ENCODE results near the gene MED12L.

MED12L gene

DNA sequence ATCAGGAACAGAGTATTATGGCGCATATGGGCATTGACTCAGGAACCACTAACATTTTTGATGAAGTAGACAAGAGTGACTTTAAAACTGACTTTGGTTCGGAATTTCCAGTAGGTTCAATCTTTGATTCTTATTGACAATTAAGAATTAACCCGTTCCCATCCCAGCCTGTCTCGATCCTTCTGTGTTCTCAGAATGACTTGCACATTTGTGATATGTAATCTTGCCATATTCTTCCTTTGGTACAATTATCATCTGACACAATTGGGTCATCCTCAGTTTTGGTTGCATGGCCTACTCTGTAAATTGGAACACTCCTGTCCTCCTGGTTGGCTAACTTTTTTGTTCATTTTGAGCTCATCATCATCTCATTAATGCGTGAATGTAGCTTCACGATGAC, 107.1 kb downstream of the MED12L start:
- no peak overlapping the region for H2BK15ac ChIP-seq (replicated peaks; ENCODE audit: low read depth)
- no CpG with 5 or more reads among the region's 6 CpGs for whole genome bisulfite sequencing (ENCODE audit: extremely low coverage, insufficient coverage, low lambda C conversion rate)

DNA sequence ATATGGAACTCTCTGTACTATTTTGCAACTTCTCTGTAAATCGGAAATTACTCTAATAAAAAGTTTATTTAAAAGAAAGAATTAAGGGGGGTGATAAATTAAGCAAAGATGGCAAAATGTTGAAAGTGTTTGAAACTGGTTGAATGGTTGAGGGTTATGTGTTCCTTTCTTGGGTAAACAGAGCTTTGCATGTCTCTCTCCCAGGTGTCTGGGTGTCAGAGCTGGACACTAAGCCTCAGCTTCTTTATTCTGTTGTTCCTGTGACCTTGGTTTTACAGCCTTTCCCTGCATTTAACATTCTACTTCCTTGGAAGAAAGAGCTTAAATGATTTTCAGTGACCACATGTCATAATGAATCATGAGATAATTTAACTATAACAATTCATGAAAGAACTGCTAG, 110.4 kb downstream of the MED12L start:
- Histone ChIP-seq H3K4me1 (ENCODE audit: control insufficient read depth, low read depth, low read length) (no peaks in the 10 kb centered on the region), H2BK120ac (ENCODE audit: low read depth, low read length) (no peak overlapping the region), H3K4ac (ENCODE audit: low read depth, low read length) (no peak overlapping the region), H3K36me3 (ENCODE audit: control insufficient read depth, insufficient read depth, low read length) (no peaks in the 10 kb centered on the region), H3K23ac (ENCODE audit: low read length) (no peak overlapping the region), H4K8ac (ENCODE audit: low read depth, low read length) (no peak overlapping the region), H3K18ac (ENCODE audit: low read length) (no peak overlapping the region), H2AK5ac (ENCODE audit: low read length) (no peak overlapping the region), H4K5ac (ENCODE audit: low read length) (no peak overlapping the region), H3K79me1 (ENCODE audit: low read length) (no peaks in the 10 kb centered on the region), H3K4me3 (ENCODE audit: low read length) (no peak overlapping the region), H3K27ac (ENCODE audit: low read depth, low read length) (no peak overlapping the region), H2BK15ac (replicated peaks; ENCODE audit: low read depth) (no peak overlapping the region), H3K56ac (ENCODE audit: low read length) (no peak overlapping the region), H2BK5ac (ENCODE audit: low read length) (no peak overlapping the region), H3K79me2 (ENCODE audit: control insufficient read depth, insufficient read depth, low read length) (no peaks in the 10 kb centered on the region), H3K4me2 (ENCODE audit: low read length) (no peak overlapping the region), H3K27me3 (ENCODE audit: insufficient read depth, low read length, poor library complexity) (no peaks in the 10 kb centered on the region), H3K9ac (ENCODE audit: low read length) (no peak overlapping the region)
- no peak for DNase-seq
- WGBS (ENCODE audit: extremely low coverage, insufficient coverage, low lambda C conversion rate) = no CpG with 5 or more reads among the region's 1 CpG

More for the DNA sequence above, 107.1 kb downstream of the MED12L start:
- DNase-seq = no peak
- H4K8ac ChIP-seq (ENCODE audit: low read depth, low read length) = no peak overlapping the region
- no peak overlapping the region for H3K9ac ChIP-seq (ENCODE audit: low read length)
- no peaks in the 10 kb centered on the region for H3K79me2 ChIP-seq (ENCODE audit: control insufficient read depth, insufficient read depth, low read length)
- H3K18ac ChIP-seq (ENCODE audit: low read length) = no peak overlapping the region
- H3K56ac ChIP-seq (ENCODE audit: low read length) = no peak overlapping the region
- H3K4me2 ChIP-seq (ENCODE audit: low read length) = no peak overlapping the region
- H3K4me1 ChIP-seq (ENCODE audit: control insufficient read depth, low read depth, low read length) = no peaks in the 10 kb centered on the region
- H2AK5ac ChIP-seq (ENCODE audit: low read length) = no peak overlapping the region
- no peak overlapping the region for H3K4ac ChIP-seq (ENCODE audit: low read depth, low read length)
- no peak overlapping the region for H3K4me3 ChIP-seq (ENCODE audit: low read length)
- no peak overlapping the region for H2BK120ac ChIP-seq (ENCODE audit: low read depth, low read length)
- H3K27ac ChIP-seq (ENCODE audit: low read depth, low read length) = no peak overlapping the region
- H3K23ac ChIP-seq (ENCODE audit: low read length) = no peak overlapping the region
- H2BK5ac ChIP-seq (ENCODE audit: low read length) = no peak overlapping the region
- no peak overlapping the region for H4K5ac ChIP-seq (ENCODE audit: low read length)
- H3K27me3 ChIP-seq (ENCODE audit: insufficient read depth, low read length, poor library complexity) = no peaks in the 10 kb centered on the region
- H3K36me3 ChIP-seq (ENCODE audit: control insufficient read depth, insufficient read depth, low read length) = no peaks in the 10 kb centered on the region
- no peaks in the 10 kb centered on the region for H3K79me1 ChIP-seq (ENCODE audit: low read length)

DNA sequence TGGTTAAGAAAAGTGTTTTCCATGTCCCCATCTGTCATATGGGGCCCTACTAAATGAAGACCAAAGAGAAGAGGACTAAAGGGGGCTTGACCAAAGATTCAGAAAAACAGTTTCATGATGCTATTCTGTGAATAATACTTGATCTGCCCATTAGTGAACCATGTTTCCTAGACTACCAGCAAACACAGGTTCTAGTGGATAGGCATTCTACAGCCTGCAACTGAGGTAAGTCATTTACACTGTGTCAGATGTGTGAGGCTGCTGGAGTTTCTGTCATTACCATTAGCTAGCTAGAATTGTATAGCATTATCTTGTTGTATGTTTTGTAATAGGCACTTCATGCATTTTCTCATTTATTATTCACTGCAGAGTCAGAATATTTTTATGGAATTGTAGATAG, 111.0 kb downstream of the MED12L start:
- no peak for DNase-seq
- H2BK5ac ChIP-seq (ENCODE audit: low read length) = no peak overlapping the region
- H2BK120ac ChIP-seq (ENCODE audit: low read depth, low read length) = no peak overlapping the region
- H3K79me1 ChIP-seq (ENCODE audit: low read length) = no peaks in the 10 kb centered on the region
- H2BK15ac ChIP-seq (replicated peaks; ENCODE audit: low read depth) = no peak overlapping the region
- no peak overlapping the region for H3K23ac ChIP-seq (ENCODE audit: low read length)
- H3K4ac ChIP-seq (ENCODE audit: low read depth, low read length) = no peak overlapping the region
- H4K5ac ChIP-seq (ENCODE audit: low read length) = no peak overlapping the region
- no peaks in the 10 kb centered on the region for H3K27me3 ChIP-seq (ENCODE audit: insufficient read depth, low read length, poor library complexity)
- no peak overlapping the region for H3K56ac ChIP-seq (ENCODE audit: low read length)
- H3K9ac ChIP-seq (ENCODE audit: low read length) = no peak overlapping the region
- H3K18ac ChIP-seq (ENCODE audit: low read length) = no peak overlapping the region
- no peaks in the 10 kb centered on the region for H3K79me2 ChIP-seq (ENCODE audit: control insufficient read depth, insufficient read depth, low read length)
- H3K4me1 ChIP-seq (ENCODE audit: control insufficient read depth, low read depth, low read length) = no peaks in the 10 kb centered on the region
- no peak overlapping the region for H3K4me3 ChIP-seq (ENCODE audit: low read length)
- no peak overlapping the region for H3K4me2 ChIP-seq (ENCODE audit: low read length)
- H2AK5ac ChIP-seq (ENCODE audit: low read length) = no peak overlapping the region
- H3K27ac ChIP-seq (ENCODE audit: low read depth, low read length) = no peak overlapping the region
- no peaks in the 10 kb centered on the region for H3K36me3 ChIP-seq (ENCODE audit: control insufficient read depth, insufficient read depth, low read length)
- no peak overlapping the region for H4K8ac ChIP-seq (ENCODE audit: low read depth, low read length)

DNA sequence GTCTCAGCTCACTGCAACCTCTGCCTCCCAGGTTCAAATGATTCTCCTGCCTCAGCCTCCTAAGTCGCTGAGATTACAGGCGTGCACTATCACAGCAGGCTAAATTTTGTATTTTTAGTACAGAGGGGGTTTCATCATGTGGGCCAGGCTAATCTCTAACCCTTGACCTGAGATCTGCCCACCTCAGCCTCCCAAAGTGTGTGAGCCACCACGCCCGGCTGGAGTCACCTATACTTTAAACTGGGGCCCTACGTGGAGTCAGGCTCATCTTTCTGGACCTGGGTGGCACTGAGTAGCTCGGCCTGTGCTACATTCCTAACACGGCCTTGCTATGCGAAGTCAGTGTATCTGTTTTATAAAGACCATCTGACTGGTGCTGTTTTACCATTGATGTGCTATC, 111.8 kb downstream of the MED12L start:
- Histone ChIP-seq H3K79me2 (ENCODE audit: control insufficient read depth, insufficient read depth, low read length) (no peaks in the 10 kb centered on the region), H3K56ac (ENCODE audit: low read length) (no peak overlapping the region), H3K36me3 (ENCODE audit: control insufficient read depth, insufficient read depth, low read length) (no peaks in the 10 kb centered on the region), H3K4ac (ENCODE audit: low read depth, low read length) (no peak overlapping the region), H3K4me2 (ENCODE audit: low read length) (no peak overlapping the region), H2BK120ac (ENCODE audit: low read depth, low read length) (no peak overlapping the region), H3K23ac (ENCODE audit: low read length) (no peak overlapping the region), H3K4me3 (ENCODE audit: low read length) (no peak overlapping the region), H2BK15ac (replicated peaks; ENCODE audit: low read depth) (no peak overlapping the region), H3K79me1 (ENCODE audit: low read length) (no peaks in the 10 kb centered on the region), H3K18ac (ENCODE audit: low read length) (no peak overlapping the region), H4K5ac (ENCODE audit: low read length) (no peak overlapping the region), H2AK5ac (ENCODE audit: low read length) (no peak overlapping the region), H3K27ac (ENCODE audit: low read depth, low read length) (no peak overlapping the region), H2BK5ac (ENCODE audit: low read length) (no peak overlapping the region), H4K8ac (ENCODE audit: low read depth, low read length) (no peak overlapping the region), H3K4me1 (ENCODE audit: control insufficient read depth, low read depth, low read length) (no peaks in the 10 kb centered on the region), H3K9ac (ENCODE audit: low read length) (no peak overlapping the region), H3K27me3 (ENCODE audit: insufficient read depth, low read length, poor library complexity) (no peaks in the 10 kb centered on the region)
- no peak for DNase-seq
- no CpG with 5 or more reads among the region's 8 CpGs for WGBS (ENCODE audit: extremely low coverage, insufficient coverage, low lambda C conversion rate)

DNA sequence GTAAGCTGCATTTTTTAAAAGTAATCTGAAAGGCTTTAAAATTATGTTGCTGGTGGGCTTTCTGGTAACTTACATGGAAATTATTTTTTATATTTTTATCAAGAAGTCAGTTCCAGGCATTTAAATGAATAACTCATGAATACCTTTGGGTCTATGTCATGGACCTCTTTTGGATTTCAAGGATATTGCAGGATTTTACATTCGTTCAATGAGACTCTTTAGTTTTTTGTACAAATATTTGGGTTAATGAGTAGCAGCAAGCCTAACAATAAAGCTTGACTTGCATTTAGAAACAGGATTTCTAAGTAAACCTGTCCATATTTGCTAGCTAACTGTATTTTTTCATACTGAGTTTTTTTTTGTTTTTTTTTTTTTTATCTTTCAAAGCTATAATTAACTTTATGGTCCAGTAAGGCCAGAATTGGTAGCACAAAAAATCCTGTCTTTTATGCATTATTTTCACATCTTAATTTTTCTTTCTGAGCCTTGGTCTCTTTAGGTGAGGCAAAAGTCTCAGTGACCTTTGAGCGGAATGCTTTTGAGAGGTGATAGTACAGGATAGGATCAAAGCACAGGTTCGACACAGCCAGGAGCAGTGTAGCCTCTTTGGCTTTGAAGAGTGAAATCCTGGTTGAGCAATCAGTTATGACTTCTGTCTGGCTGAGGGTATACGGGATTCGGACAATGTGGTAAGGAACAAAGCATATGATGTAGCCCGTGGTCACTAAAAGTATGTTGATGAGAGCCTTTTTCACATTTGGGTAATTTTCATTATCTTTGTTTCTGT, 112.7 kb downstream of the MED12L start:
- no peak overlapping the region for H3K56ac ChIP-seq (ENCODE audit: low read length)
- no CpG with 5 or more reads among the region's 6 CpGs for WGBS (ENCODE audit: extremely low coverage, insufficient coverage, low lambda C conversion rate)
- H3K27ac ChIP-seq (ENCODE audit: low read depth, low read length) = no peak overlapping the region

DNA sequence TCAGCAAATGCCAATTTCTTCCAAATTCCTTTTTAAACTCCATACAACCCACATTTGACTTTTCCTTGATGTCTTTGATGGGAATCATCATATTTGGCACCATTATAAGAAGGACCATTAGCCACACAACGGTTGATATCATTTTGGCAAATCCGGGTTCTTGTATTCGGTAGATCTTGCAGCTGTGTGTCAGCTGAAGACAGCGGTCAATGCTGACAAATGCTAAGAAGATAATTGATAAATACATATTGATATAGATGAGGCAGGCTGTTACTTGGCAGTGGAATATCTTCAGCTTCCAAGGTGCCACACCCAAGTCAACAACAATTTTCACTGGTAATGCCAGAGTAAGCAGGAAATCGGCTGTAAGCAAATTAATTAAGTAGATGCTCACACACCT, 113.4 kb downstream of the MED12L start:
- H3K4ac ChIP-seq (ENCODE audit: low read depth, low read length) = no peak overlapping the region
- H3K9ac ChIP-seq (ENCODE audit: low read length) = no peak overlapping the region
- no peak overlapping the region for H3K4me2 ChIP-seq (ENCODE audit: low read length)
- WGBS (ENCODE audit: extremely low coverage, insufficient coverage, low lambda C conversion rate) = no CpG with 5 or more reads among the region's 5 CpGs
- no peaks in the 10 kb centered on the region for H3K79me2 ChIP-seq (ENCODE audit: control insufficient read depth, insufficient read depth, low read length)
- no peak overlapping the region for H4K8ac ChIP-seq (ENCODE audit: low read depth, low read length)
- no peak overlapping the region for H2BK15ac ChIP-seq (replicated peaks; ENCODE audit: low read depth)
- H3K4me1 ChIP-seq (ENCODE audit: control insufficient read depth, low read depth, low read length) = no peaks in the 10 kb centered on the region
- H2AK5ac ChIP-seq (ENCODE audit: low read length) = no peak overlapping the region
- H3K4me3 ChIP-seq (ENCODE audit: low read length) = no peak overlapping the region
- no peaks in the 10 kb centered on the region for H3K27me3 ChIP-seq (ENCODE audit: insufficient read depth, low read length, poor library complexity)
- H3K36me3 ChIP-seq (ENCODE audit: control insufficient read depth, insufficient read depth, low read length) = no peaks in the 10 kb centered on the region
- no peak overlapping the region for H2BK120ac ChIP-seq (ENCODE audit: low read depth, low read length)
- no peak overlapping the region for H3K18ac ChIP-seq (ENCODE audit: low read length)
- no peak overlapping the region for H2BK5ac ChIP-seq (ENCODE audit: low read length)
- no peak overlapping the region for H3K27ac ChIP-seq (ENCODE audit: low read depth, low read length)
- DNase-seq = no peak
- H4K5ac ChIP-seq (ENCODE audit: low read length) = no peak overlapping the region
- H3K23ac ChIP-seq (ENCODE audit: low read length) = no peak overlapping the region
- H3K56ac ChIP-seq (ENCODE audit: low read length) = no peak overlapping the region
- H3K79me1 ChIP-seq (ENCODE audit: low read length) = no peaks in the 10 kb centered on the region

More for the DNA sequence above, 112.7 kb downstream of the MED12L start:
- Histone ChIP-seq H2BK5ac (ENCODE audit: low read length) (no peak overlapping the region), H2BK120ac (ENCODE audit: low read depth, low read length) (no peak overlapping the region), H3K18ac (ENCODE audit: low read length) (no peak overlapping the region), H2BK15ac (replicated peaks; ENCODE audit: low read depth) (no peak overlapping the region), H3K36me3 (ENCODE audit: control insufficient read depth, insufficient read depth, low read length) (no peaks in the 10 kb centered on the region), H3K9ac (ENCODE audit: low read length) (no peak overlapping the region), H4K8ac (ENCODE audit: low read depth, low read length) (no peak overlapping the region), H3K23ac (ENCODE audit: low read length) (no peak overlapping the region), H3K79me2 (ENCODE audit: control insufficient read depth, insufficient read depth, low read length) (no peaks in the 10 kb centered on the region), H3K4me2 (ENCODE audit: low read length) (no peak overlapping the region), H4K5ac (ENCODE audit: low read length) (peak overlapping the region; percentile 16), H3K27me3 (ENCODE audit: insufficient read depth, low read length, poor library complexity) (no peaks in the 10 kb centered on the region), H3K4ac (ENCODE audit: low read depth, low read length) (no peak overlapping the region), H3K4me1 (ENCODE audit: control insufficient read depth, low read depth, low read length) (no peaks in the 10 kb centered on the region), H2AK5ac (ENCODE audit: low read length) (no peak overlapping the region), H3K4me3 (ENCODE audit: low read length) (no peak overlapping the region), H3K79me1 (ENCODE audit: low read length) (no peaks in the 10 kb centered on the region)
- no peak for DNase-seq
